GM23338 (cell line): ENCODE measurements around the gene DZIP1. TPM values are rescaled to one million over a fixed set of nuclear protein-coding genes. Genes with fewer than 3 reads are reported as not detected.

Experiments
- ATAC-seq: fragments of 200-7000 bp; cut with Tn5 transposase; 3 replicates; pipeline ENCODE4 v1.9.1; 2020
- DNase-seq: peaks from one replicate; pipeline ENCODE4 v3.0.0-alpha.2; 2015; ENCODE audit warnings: low spot score
- H2AFZ ChIP-seq: fragments of 200-600 bp; sonication (generic); 2 replicates; pipeline ENCODE4 v1.8.0; 2016; ENCODE audit warnings: antibody characterized with exemption, mild to moderate bottlenecking, moderate library complexity
- H3F3A ChIP-seq: fragments of 200-600 bp; sonication (generic); replicated peaks from 2 replicates; pipeline ENCODE4 v1.8.0; 2017; ENCODE audit warnings: antibody characterized with exemption, mixed run types, low read depth
- H3K27ac ChIP-seq: fragments of 200-600 bp; sonication (generic); 2 replicates; pipeline ENCODE4 v1.6.1; 2016; ENCODE audit warnings: low read depth
- H3K27me3 ChIP-seq: fragments of 200-600 bp; sonication (generic); 2 replicates; pipeline ENCODE4 v1.8.0; 2016; ENCODE audit warnings: mild to moderate bottlenecking, mixed run types, moderate library complexity; ENCODE audit not compliant: insufficient read depth
- H3K36me3 ChIP-seq: fragments of 200-600 bp; sonication (generic); 2 replicates; pipeline ENCODE4 v1.8.0; 2016; ENCODE audit warnings: mild to moderate bottlenecking; ENCODE audit not compliant: insufficient read depth
- H3K4me1 ChIP-seq: fragments of 200-600 bp; sonication (generic); 2 replicates; pipeline ENCODE4 v1.8.0; 2016; ENCODE audit warnings: mild to moderate bottlenecking, moderate library complexity; ENCODE audit not compliant: insufficient read depth
- H3K4me2 ChIP-seq: fragments of 200-600 bp; sonication (generic); 2 replicates; pipeline ENCODE4 v1.7.1; 2017; ENCODE audit warnings: mixed run types
- H3K4me3 ChIP-seq: fragments of 200-600 bp; sonication (generic); 2 replicates; pipeline ENCODE4 v1.6.1; 2016; ENCODE audit warnings: mixed run types
- H3K79me2 ChIP-seq: fragments of 200-600 bp; sonication (generic); replicated peaks from 2 replicates; pipeline ENCODE4 v1.8.0; 2017; ENCODE audit warnings: mild to moderate bottlenecking; ENCODE audit not compliant: insufficient read depth
- H3K9me2 ChIP-seq: fragments of 200-600 bp; sonication (generic); 2 replicates; pipeline ENCODE4 v1.8.0; 2017; ENCODE audit not compliant: insufficient read depth
- H4K20me1 ChIP-seq: fragments of 200-600 bp; sonication (generic); replicated peaks from 2 replicates; pipeline ENCODE4 v1.8.0; 2017; ENCODE audit warnings: mild to moderate bottlenecking; ENCODE audit not compliant: insufficient read depth
- H3K27ac Mint-ChIP-seq: 2 replicates; pipeline ENCODE4 v1.8.0; 2020; ENCODE audit warnings: inconsistent platforms, mild to moderate bottlenecking, moderate library complexity, mixed read lengths
- H3K27me3 Mint-ChIP-seq: 3 replicates; pipeline ENCODE4 v1.8.0; 2022; ENCODE audit warnings: low read depth, mild to moderate bottlenecking, moderate library complexity, mixed read lengths, inconsistent platforms; ENCODE audit not compliant: insufficient read depth, poor library complexity
- H3K36me3 Mint-ChIP-seq: 3 replicates; pipeline ENCODE4 v1.8.0; 2021; ENCODE audit warnings: low read depth, mild to moderate bottlenecking, inconsistent platforms, moderate library complexity, mixed read lengths
- H3K4me1 Mint-ChIP-seq: 3 replicates; pipeline ENCODE4 v1.8.0; 2020; ENCODE audit warnings: mild to moderate bottlenecking, inconsistent platforms, mixed read lengths
- H3K4me3 Mint-ChIP-seq: 3 replicates; pipeline ENCODE4 v1.8.0; 2021; ENCODE audit warnings: moderate library complexity, mild to moderate bottlenecking, inconsistent platforms, mixed read lengths
- H3K9me3 Mint-ChIP-seq: 3 replicates; pipeline ENCODE4 v1.8.0; 2020; ENCODE audit warnings: moderate library complexity, mild to moderate bottlenecking, inconsistent platforms, mixed read lengths
- EZH2 ChIP-seq: fragments of 200-600 bp; sonication (generic); IDR thresholded peaks from one replicate; pipeline ENCODE4 v1.8.0; 2017; ENCODE audit warnings: antibody characterized with exemption, mild to moderate bottlenecking, low read depth; ENCODE audit not compliant: unreplicated experiment
- NANOG ChIP-seq: IDR thresholded peaks from 2 replicates; pipeline ENCODE4 v1.6.1; 2016; ENCODE audit warnings: antibody characterized with exemption, borderline replicate concordance
- POLR2AphosphoS5 ChIP-seq: IDR thresholded peaks from 2 replicates; pipeline ENCODE4 v1.6.1; 2016; ENCODE audit warnings: antibody characterized with exemption, low read depth
- STAT1 ChIP-seq: IDR thresholded peaks from one replicate; pipeline ENCODE4 v1.6.1; 2016; ENCODE audit warnings: antibody characterized with exemption; ENCODE audit not compliant: unreplicated experiment
- ZNF331 ChIP-seq: fragments of 250-450 bp; sonication (Bioruptor Pico); IDR thresholded peaks from 2 replicates; pipeline ENCODE4 v1.5.0; 2020; ENCODE audit warnings: low read depth, mild to moderate bottlenecking, moderate library complexity
- polyA plus RNA-seq: library from polyadenylated mRNA; unstranded; fragments of >200 nt; fragmentation: Nextera tagmentation; extraction: Ambion mirVana; gene quantifications from 2 replicates; pipeline ENCODE4 v1.2.1, GENCODE V29; 2016
- total RNA-seq: library from RNA; depleted of rRNA; stranded (reverse); fragments of >200 nt; shearing (Covaris generic); gene quantifications from 2 replicates; pipeline ENCODE4 v1.2.3, GENCODE V29; 2014
- TF ChIP-seq, protein P1 (sequence below), 2 experiments: fragments of 200-600 bp in 1 of 2; sonication (generic) in 1 of 2; conservative IDR thresholded peaks; 2 replicates each; pipeline versions ENCODE4 v1.5.1 to v1.6.1; 2016 to 2017; ENCODE audit warnings: antibody characterized with exemption in 2 of 2, low read depth in 2 of 2, mild to moderate bottlenecking in 2 of 2, moderate library complexity in 1 of 2
- TF ChIP-seq, protein P2 (sequence below): IDR thresholded peaks from 2 replicates; pipeline ENCODE4 v1.6.1; 2016; ENCODE audit warnings: antibody characterized with exemption
- TF ChIP-seq, protein P3 (sequence below): IDR thresholded peaks from one replicate; pipeline ENCODE4 v1.6.1; 2018; ENCODE audit warnings: antibody characterized with exemption; ENCODE audit not compliant: unreplicated experiment

DZIP1 gene
- total and polyA plus RNA-seq, 2 experiments from 2014 or later, result 10.6 to 24.2 TPM

DNA sequence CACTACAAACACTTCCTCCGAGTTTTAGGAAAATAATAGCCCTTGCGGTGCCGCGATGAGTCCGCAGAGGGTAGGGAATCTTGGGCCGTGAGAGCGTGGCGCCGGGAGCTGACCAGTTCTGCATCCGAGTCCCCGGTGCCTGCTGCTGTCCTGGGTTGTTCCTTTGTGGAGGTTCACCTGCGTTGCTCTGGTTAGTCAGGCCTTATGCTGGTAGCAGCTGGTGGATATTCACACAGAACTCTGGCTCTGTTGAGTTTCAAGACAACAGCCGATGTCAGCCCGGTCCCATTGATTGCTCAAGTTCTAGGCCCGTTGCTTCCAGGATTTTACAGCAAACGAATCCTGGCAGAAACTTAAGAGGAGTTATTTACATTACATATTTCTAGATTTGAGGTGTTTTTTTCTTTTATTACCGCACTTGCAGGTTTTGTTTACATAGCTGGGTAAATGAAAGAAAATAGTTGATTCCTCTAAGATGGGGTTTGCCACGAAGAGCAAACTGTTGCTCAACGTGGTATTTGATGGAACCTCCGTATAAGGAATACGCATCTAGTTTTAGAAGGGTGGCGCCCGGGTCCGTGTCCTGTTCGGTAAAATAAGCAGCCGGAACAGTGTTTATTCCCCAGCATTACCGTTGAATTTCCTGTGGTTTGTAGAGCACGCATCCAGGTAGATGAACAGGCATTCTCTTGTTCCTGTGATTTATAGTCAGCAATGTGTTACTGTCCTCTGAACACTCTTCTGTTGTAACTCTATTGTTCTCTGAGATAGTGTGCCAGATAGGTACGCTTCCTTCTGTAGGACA lies 90.7 kb downstream of the DZIP1 start:
- Histone ChIP-seq H3K36me3 (no peaks in the 10 kb centered on the region), H3K9me2 (no peaks in the 10 kb centered on the region), H3K79me2 (peaks cover 22% of the 10 kb centered on the region), H4K20me1 (no peaks in the 10 kb centered on the region), H3F3A (no peaks in the 10 kb centered on the region), H3K27ac (no peak overlapping the region), H3K4me3 (peak overlapping the region; percentile 90), H3K4me1 (peaks cover 28% of the 10 kb centered on the region), H3K4me2 (peak overlapping the region; percentile 96), H2AFZ (peak overlapping the region; percentile 93), H3K27me3 (no peaks in the 10 kb centered on the region)
- H3K27me3 Mint-ChIP-seq, result no peaks in the 10 kb centered on the region
- ATAC-seq (peak; percentile 54), DNase-seq (peak; percentile 57)
- H3K36me3 Mint-ChIP-seq, result no peaks in the 10 kb centered on the region; the same call in 2 of the 3 replicates
- no peaks in the 10 kb centered on the region for H3K9me3 Mint-ChIP-seq
- H3K4me1 Mint-ChIP-seq, result peaks cover 40% of the 10 kb centered on the region
- peak overlapping the region; percentile 93 for H3K4me3 Mint-ChIP-seq
- TF ChIP-seq ZNF331 (no peak), STAT1 (no peak), NANOG (no peak), POLR2AphosphoS5 (no peak), EZH2 (no peak)
- TF ChIP-seq, protein P1, sequence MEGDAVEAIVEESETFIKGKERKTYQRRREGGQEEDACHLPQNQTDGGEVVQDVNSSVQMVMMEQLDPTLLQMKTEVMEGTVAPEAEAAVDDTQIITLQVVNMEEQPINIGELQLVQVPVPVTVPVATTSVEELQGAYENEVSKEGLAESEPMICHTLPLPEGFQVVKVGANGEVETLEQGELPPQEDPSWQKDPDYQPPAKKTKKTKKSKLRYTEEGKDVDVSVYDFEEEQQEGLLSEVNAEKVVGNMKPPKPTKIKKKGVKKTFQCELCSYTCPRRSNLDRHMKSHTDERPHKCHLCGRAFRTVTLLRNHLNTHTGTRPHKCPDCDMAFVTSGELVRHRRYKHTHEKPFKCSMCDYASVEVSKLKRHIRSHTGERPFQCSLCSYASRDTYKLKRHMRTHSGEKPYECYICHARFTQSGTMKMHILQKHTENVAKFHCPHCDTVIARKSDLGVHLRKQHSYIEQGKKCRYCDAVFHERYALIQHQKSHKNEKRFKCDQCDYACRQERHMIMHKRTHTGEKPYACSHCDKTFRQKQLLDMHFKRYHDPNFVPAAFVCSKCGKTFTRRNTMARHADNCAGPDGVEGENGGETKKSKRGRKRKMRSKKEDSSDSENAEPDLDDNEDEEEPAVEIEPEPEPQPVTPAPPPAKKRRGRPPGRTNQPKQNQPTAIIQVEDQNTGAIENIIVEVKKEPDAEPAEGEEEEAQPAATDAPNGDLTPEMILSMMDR (conservative IDR thresholded peaks at IDR 0.05; ENCODE audit: low read depth in 2 of 2), result no peak
- TF ChIP-seq, protein P2, sequence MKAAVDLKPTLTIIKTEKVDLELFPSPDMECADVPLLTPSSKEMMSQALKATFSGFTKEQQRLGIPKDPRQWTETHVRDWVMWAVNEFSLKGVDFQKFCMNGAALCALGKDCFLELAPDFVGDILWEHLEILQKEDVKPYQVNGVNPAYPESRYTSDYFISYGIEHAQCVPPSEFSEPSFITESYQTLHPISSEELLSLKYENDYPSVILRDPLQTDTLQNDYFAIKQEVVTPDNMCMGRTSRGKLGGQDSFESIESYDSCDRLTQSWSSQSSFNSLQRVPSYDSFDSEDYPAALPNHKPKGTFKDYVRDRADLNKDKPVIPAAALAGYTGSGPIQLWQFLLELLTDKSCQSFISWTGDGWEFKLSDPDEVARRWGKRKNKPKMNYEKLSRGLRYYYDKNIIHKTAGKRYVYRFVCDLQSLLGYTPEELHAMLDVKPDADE, result no peak
- H3K27ac Mint-ChIP-seq, result no peak overlapping the region

DNA sequence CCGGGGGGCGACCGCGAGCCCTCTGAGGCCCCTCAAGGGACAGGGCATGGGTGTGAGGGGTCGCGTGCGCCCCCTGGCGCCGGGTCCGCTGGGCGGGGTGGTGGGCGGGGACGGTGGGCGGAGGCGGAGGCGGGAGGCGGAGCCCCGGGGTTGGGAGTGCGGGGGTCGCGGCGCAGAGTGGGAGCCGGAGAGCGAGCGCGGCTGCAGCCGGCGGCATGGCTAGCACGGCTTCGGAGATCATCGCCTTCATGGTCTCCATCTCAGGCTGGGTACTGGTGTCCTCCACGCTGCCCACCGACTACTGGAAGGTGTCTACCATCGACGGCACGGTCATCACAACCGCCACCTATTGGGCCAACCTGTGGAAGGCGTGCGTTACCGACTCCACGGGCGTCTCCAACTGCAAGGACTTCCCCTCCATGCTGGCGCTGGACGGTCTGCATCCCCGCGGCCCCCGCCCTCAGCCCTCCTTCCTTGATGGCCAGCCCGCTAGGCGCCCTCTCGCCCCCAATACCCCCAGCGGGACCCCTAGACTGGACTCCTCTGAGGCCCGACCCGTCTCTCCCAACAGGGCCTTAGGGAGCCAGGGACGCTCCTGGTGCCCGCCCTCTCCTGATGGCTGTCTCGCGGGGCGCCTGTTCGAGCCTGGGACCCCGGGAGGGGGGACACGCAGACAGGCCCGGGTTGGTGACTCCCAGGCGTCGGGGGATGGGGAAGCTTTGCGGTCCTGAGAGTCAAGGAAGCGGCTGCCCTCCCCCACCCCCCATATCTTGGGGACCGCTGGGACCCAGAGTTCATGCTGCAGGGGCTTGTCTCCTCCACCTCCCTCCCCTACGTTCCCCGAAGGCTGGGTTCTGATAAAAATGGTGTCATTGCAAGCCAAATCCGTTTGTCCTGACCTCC lies 91.7 kb downstream of the DZIP1 start, which contains the start of gene CLDN10:
TSS of gene CLDN10 (plus strand) at position 182 of the 903 bp plus-strand sequence. CDS start at position 216, 34 bp downstream.
- H4K20me1 ChIP-seq, result no peaks in the 10 kb centered on the region
- H3K4me1 Mint-ChIP-seq, result peaks cover 46% of the 10 kb centered on the region
- H3K36me3 ChIP-seq, result no peaks in the 10 kb centered on the region
- H3K36me3 Mint-ChIP-seq, result no peaks in the 10 kb centered on the region; the same call in 2 of the 3 replicates
- H3K27ac ChIP-seq, result no peak within 1 kb of the TSS
- TF ChIP-seq ZNF331, result no peak
- TF ChIP-seq, protein P3, sequence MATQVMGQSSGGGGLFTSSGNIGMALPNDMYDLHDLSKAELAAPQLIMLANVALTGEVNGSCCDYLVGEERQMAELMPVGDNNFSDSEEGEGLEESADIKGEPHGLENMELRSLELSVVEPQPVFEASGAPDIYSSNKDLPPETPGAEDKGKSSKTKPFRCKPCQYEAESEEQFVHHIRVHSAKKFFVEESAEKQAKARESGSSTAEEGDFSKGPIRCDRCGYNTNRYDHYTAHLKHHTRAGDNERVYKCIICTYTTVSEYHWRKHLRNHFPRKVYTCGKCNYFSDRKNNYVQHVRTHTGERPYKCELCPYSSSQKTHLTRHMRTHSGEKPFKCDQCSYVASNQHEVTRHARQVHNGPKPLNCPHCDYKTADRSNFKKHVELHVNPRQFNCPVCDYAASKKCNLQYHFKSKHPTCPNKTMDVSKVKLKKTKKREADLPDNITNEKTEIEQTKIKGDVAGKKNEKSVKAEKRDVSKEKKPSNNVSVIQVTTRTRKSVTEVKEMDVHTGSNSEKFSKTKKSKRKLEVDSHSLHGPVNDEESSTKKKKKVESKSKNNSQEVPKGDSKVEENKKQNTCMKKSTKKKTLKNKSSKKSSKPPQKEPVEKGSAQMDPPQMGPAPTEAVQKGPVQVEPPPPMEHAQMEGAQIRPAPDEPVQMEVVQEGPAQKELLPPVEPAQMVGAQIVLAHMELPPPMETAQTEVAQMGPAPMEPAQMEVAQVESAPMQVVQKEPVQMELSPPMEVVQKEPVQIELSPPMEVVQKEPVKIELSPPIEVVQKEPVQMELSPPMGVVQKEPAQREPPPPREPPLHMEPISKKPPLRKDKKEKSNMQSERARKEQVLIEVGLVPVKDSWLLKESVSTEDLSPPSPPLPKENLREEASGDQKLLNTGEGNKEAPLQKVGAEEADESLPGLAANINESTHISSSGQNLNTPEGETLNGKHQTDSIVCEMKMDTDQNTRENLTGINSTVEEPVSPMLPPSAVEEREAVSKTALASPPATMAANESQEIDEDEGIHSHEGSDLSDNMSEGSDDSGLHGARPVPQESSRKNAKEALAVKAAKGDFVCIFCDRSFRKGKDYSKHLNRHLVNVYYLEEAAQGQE, result no peak
- TF ChIP-seq, protein P1 (conservative IDR thresholded peaks at IDR 0.05; ENCODE audit: low read depth in 2 of 2), result peak; percentile 51 to 81
- TF ChIP-seq POLR2AphosphoS5, result peak; percentile 81
- DNase-seq, result peak; percentile 85
- H3K4me1 ChIP-seq, result peaks cover 28% of the 10 kb centered on the region
- H2AFZ ChIP-seq, result peak within 1 kb of the TSS; percentile 97
- peak within 1 kb of the TSS; percentile 93 for H3K4me3 Mint-ChIP-seq
- H3K27me3 Mint-ChIP-seq, result no peaks in the 10 kb centered on the region
- H3K9me3 Mint-ChIP-seq, result no peaks in the 10 kb centered on the region
- peaks cover 22% of the 10 kb centered on the region for H3K79me2 ChIP-seq
- no peaks in the 10 kb centered on the region for H3F3A ChIP-seq
- no peaks in the 10 kb centered on the region for H3K9me2 ChIP-seq
- peak within 1 kb of the TSS; percentile 96 for H3K4me2 ChIP-seq
- H3K4me3 ChIP-seq, result peak within 1 kb of the TSS; percentile 90
- H3K27ac Mint-ChIP-seq, result no peak within 1 kb of the TSS
- peak; percentile 90 for ATAC-seq
- H3K27me3 ChIP-seq, result no peaks in the 10 kb centered on the region
